ENCODE measurements around the gene HEMK1. TPM values are rescaled to one million over a fixed set of nuclear protein-coding genes. Genes with fewer than 3 reads are reported as not detected.

HEMK1 gene
- total RNA-seq, 2 experiments from 2014 or later, result 19.3 to 27.4 TPM

DNA sequence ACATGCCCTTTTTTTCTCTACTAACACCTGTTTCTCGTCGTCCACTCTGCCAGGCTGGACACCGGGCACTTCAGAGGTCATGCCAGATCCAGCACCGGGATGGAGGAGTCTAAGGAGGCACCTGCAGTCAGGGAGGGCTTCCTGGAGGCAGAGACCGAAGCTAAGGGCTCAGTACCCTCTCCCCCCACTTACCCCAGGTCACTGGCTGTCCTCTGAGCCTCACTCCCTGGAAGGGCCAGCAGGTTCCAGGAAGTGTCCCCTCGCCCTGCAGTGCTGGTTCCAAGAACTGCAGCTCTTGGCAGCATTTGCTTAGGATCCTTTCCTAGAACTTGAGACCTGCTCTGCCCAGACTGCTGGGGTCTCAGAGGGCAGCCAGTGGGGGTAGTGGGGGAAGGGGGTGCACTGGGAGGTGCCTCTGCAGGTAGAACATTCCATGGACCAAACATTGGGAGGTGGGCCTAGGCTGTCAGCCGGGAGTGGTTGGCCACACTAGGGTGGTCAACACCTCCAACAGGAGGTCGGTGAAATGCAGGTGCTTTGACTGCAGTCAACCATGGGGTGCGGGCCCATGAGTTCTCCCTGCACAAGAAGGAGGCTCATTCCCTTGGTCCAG lies 30.9 kb downstream of the HEMK1 start:
- H3K79me2 ChIP-seq (ENCODE audit: insufficient read depth, low read depth, low read length), result no peaks in the 10 kb centered on the region
- ChIA-PET CTCF (ENCODE audit: unreplicated experiment) (no interaction called here), POLR2A (no interaction called here)
- no peak for TF ChIP-seq CTCF (conservative IDR thresholded peaks at IDR 0.05; ENCODE audit: low read length)
- TF ChIP-seq EZH2phosphoT487 (IDR thresholded peaks at IDR 0.05; ENCODE audit: borderline replicate concordance, low read depth, low read length), result no peak
- no TSS peak for BruUV-seq (replicated peaks)
- no peak overlapping the region for H3K4me3 ChIP-seq (ENCODE audit: low read depth, low read length, poor library complexity, severe bottlenecking)
- no peaks in the 10 kb centered on the region for H4K20me1 ChIP-seq (ENCODE audit: insufficient read depth, low read length)
- no peaks in the 10 kb centered on the region for H3K9me3 ChIP-seq (ENCODE audit: low read length)
- no peak overlapping the region for H2AFZ ChIP-seq (ENCODE audit: low read length)
- no peak overlapping the region for H3K27ac ChIP-seq (ENCODE audit: low read depth, low read length, poor library complexity, severe bottlenecking)
- no peaks in the 10 kb centered on the region for H3K36me3 ChIP-seq (ENCODE audit: insufficient read depth, low read length)
- no peaks in the 10 kb centered on the region for H3K9me2 ChIP-seq (ENCODE audit: insufficient read depth, low read length)
- intact Hi-C loops (cut with micrococcal nuclease; ENCODE audit: unreplicated experiment), result no loop called here
- H3K4me2 ChIP-seq (ENCODE audit: low read length), result no peak overlapping the region
- H3K4me1 ChIP-seq (ENCODE audit: insufficient read depth, low read length, poor library complexity, severe bottlenecking), result no peaks in the 10 kb centered on the region
- no peak for DNase-seq (ENCODE audit: low spot score)

DNA sequence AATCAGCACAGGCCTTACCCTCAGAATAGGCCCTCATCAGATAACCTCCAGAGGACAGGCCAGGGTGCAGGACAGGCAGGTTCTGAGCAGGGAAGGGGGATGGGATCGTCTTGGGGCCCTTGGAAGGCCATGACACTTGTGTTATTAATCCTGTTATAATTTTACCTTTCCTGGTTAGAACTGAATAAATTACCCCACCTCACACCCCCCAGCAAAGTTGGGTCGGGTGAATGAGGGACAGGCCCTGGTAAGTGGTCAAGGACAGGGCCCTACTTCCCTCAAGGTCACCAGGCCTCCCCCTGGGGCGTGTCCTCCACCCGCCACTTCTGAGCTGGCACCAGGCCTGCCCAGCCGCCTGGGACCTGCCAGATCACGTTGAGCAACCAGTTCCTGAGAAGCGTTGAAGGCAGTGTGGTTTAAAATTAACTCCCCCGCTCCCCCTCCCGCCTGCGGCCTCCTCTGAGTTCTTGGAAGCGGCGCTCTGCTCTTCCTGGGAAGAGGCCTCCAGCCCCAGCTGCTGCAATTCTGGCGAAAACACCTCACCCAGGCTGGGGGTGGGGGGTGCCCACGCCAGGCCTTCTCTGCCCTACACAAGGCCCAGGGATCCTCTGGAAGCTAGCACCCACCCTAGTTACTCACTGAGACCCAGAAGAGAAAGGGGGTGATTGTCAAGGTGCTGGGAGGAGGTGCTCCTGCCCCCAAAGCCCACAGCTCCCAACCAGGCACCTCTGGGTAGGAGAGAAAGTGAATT lies 31.7 kb downstream of the HEMK1 start:
- no peak overlapping the region for H3K4me3 ChIP-seq (ENCODE audit: low read depth, low read length, poor library complexity, severe bottlenecking)
- H2AFZ ChIP-seq (ENCODE audit: low read length), result no peak overlapping the region
- no peaks in the 10 kb centered on the region for H3K36me3 ChIP-seq (ENCODE audit: insufficient read depth, low read length)
- TF ChIP-seq CTCF (conservative IDR thresholded peaks at IDR 0.05; ENCODE audit: low read length) (no peak), EZH2phosphoT487 (IDR thresholded peaks at IDR 0.05; ENCODE audit: borderline replicate concordance, low read depth, low read length) (no peak)
- intact Hi-C loops (cut with micrococcal nuclease; ENCODE audit: unreplicated experiment), result no loop called here
- H3K79me2 ChIP-seq (ENCODE audit: insufficient read depth, low read depth, low read length), result no peaks in the 10 kb centered on the region
- ChIA-PET CTCF (ENCODE audit: unreplicated experiment) (no interaction called here), POLR2A (no interaction called here)
- H3K9me2 ChIP-seq (ENCODE audit: insufficient read depth, low read length), result no peaks in the 10 kb centered on the region
- no peaks in the 10 kb centered on the region for H4K20me1 ChIP-seq (ENCODE audit: insufficient read depth, low read length)
- H3K27ac ChIP-seq (ENCODE audit: low read depth, low read length, poor library complexity, severe bottlenecking), result no peak overlapping the region
- no peak overlapping the region for H3K4me2 ChIP-seq (ENCODE audit: low read length)
- no TSS peak for BruUV-seq (replicated peaks)
- H3K4me1 ChIP-seq (ENCODE audit: insufficient read depth, low read length, poor library complexity, severe bottlenecking), result no peaks in the 10 kb centered on the region
- DNase-seq (ENCODE audit: low spot score), result no peak
- H3K9me3 ChIP-seq (ENCODE audit: low read length), result no peaks in the 10 kb centered on the region

DNA sequence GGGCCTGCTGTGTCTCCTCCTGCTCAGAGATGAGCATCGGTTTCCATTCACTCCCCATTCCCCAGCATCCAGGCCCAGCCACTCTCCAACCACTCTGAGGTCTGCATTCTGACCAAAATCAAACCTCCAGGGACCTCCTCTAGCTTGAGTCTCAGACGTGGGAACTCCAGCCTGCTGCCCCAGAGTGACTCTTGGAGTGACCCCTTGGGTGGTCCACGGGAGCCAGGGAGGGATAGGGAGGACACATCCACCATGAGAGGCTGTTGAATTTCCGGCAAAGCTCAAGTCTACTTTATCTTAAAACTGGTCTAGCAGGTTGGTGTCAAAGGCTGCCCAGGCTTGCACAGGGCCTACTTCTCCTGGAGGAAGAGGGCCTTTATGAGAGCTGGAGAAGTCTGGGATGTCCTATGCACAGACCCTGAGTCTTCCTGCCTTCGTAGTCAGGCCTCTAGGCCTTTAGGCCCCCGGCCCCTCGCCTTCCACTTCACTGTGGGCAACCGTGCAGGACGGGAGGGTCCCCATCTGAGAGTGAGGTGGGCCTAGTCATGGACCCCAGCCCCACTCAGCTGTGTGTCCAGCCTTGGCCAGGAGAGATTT lies 33.4 kb downstream of the HEMK1 start:
- CTCF ChIA-PET (ENCODE audit: unreplicated experiment), result no interaction called here
- Histone ChIP-seq H3K9me3 (ENCODE audit: low read length) (no peaks in the 10 kb centered on the region), H3K36me3 (ENCODE audit: insufficient read depth, low read length) (no peaks in the 10 kb centered on the region), H3K79me2 (ENCODE audit: insufficient read depth, low read depth, low read length) (no peaks in the 10 kb centered on the region), H3K4me1 (ENCODE audit: insufficient read depth, low read length, poor library complexity, severe bottlenecking) (no peaks in the 10 kb centered on the region), H3K4me2 (ENCODE audit: low read length) (no peak overlapping the region), H3K9me2 (ENCODE audit: insufficient read depth, low read length) (no peaks in the 10 kb centered on the region), H3K27ac (ENCODE audit: low read depth, low read length, poor library complexity, severe bottlenecking) (no peak overlapping the region), H4K20me1 (ENCODE audit: insufficient read depth, low read length) (no peaks in the 10 kb centered on the region), H3K4me3 (ENCODE audit: low read depth, low read length, poor library complexity, severe bottlenecking) (no peak overlapping the region), H2AFZ (ENCODE audit: low read length) (no peak overlapping the region)
- TF ChIP-seq CTCF (conservative IDR thresholded peaks at IDR 0.05; ENCODE audit: low read length) (no peak), EZH2phosphoT487 (IDR thresholded peaks at IDR 0.05; ENCODE audit: borderline replicate concordance, low read depth, low read length) (no peak)
- BruUV-seq (replicated peaks), result no TSS peak
- intact Hi-C loops (cut with micrococcal nuclease; ENCODE audit: unreplicated experiment), result no loop called here
- no peak for DNase-seq (ENCODE audit: low spot score)
- POLR2A ChIA-PET, result no interaction called here
